Measurements from ENCODE around the gene MET.
"Not testable (repeated sequence)": the region's sequence is repeated elsewhere in the genome, so short reads cannot be mapped to it uniquely, and the experiment has no call there.

DNA sequence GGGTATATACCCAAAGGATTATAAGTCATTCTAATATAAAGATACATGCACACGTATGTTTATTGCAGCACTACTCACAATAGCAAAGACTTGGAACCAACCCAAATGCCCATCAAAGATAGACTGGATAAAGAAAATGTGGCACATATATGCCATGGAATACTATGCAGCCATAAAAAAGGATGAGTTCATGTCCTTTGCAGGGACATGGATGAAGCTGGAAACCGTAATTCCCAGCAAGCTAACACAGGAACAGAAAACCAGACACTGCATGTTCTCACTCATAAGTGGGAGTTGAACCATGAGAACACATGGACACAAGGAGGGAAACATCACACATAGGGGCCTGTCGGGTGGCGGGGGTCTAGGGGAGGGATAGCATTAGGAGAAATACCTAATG lies 79.1 kb downstream of the MET start:
- not testable (repeated sequence) for TF ChIP-seq EZH2 (IDR thresholded peaks at IDR 0.05; ENCODE audit: borderline replicate concordance, insufficient read depth, low read length, poor library complexity, severe bottlenecking); TAF1 (IDR thresholded peaks at IDR 0.05; ENCODE audit: low read depth); POLR2AphosphoS5 (IDR thresholded peaks at IDR 0.05); RAD21 (conservative IDR thresholded peaks at IDR 0.05); SMC3 (conservative IDR thresholded peaks at IDR 0.05; ENCODE audit: poor library complexity); EP300 (conservative IDR thresholded peaks at IDR 0.05; ENCODE audit: poor library complexity, severe bottlenecking)
- TF ChIP-seq, protein P1, sequence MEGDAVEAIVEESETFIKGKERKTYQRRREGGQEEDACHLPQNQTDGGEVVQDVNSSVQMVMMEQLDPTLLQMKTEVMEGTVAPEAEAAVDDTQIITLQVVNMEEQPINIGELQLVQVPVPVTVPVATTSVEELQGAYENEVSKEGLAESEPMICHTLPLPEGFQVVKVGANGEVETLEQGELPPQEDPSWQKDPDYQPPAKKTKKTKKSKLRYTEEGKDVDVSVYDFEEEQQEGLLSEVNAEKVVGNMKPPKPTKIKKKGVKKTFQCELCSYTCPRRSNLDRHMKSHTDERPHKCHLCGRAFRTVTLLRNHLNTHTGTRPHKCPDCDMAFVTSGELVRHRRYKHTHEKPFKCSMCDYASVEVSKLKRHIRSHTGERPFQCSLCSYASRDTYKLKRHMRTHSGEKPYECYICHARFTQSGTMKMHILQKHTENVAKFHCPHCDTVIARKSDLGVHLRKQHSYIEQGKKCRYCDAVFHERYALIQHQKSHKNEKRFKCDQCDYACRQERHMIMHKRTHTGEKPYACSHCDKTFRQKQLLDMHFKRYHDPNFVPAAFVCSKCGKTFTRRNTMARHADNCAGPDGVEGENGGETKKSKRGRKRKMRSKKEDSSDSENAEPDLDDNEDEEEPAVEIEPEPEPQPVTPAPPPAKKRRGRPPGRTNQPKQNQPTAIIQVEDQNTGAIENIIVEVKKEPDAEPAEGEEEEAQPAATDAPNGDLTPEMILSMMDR (IDR thresholded peaks at IDR 0.05; ENCODE audit: poor library complexity, severe bottlenecking): not testable (repeated sequence)
- TF ChIP-seq, protein P2, sequence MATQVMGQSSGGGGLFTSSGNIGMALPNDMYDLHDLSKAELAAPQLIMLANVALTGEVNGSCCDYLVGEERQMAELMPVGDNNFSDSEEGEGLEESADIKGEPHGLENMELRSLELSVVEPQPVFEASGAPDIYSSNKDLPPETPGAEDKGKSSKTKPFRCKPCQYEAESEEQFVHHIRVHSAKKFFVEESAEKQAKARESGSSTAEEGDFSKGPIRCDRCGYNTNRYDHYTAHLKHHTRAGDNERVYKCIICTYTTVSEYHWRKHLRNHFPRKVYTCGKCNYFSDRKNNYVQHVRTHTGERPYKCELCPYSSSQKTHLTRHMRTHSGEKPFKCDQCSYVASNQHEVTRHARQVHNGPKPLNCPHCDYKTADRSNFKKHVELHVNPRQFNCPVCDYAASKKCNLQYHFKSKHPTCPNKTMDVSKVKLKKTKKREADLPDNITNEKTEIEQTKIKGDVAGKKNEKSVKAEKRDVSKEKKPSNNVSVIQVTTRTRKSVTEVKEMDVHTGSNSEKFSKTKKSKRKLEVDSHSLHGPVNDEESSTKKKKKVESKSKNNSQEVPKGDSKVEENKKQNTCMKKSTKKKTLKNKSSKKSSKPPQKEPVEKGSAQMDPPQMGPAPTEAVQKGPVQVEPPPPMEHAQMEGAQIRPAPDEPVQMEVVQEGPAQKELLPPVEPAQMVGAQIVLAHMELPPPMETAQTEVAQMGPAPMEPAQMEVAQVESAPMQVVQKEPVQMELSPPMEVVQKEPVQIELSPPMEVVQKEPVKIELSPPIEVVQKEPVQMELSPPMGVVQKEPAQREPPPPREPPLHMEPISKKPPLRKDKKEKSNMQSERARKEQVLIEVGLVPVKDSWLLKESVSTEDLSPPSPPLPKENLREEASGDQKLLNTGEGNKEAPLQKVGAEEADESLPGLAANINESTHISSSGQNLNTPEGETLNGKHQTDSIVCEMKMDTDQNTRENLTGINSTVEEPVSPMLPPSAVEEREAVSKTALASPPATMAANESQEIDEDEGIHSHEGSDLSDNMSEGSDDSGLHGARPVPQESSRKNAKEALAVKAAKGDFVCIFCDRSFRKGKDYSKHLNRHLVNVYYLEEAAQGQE (IDR thresholded peaks at IDR 0.05; ENCODE audit: borderline replicate concordance): not testable (repeated sequence)
